ENCODE data around the gene MYH15. TPM values are rescaled to one million over a fixed set of nuclear protein-coding genes. Genes with fewer than 3 reads are reported as not detected.
"Not testable (repeated sequence)": the region's sequence is repeated elsewhere in the genome, so short reads cannot be mapped to it uniquely, and the experiment has no call there.

The MYH15 gene
- total RNA-seq, 1 donor from 2014 or later, result 0.36 TPM

GRCh38 chr3:108381529-108382140, 128.8 kb downstream of the MYH15 start:
- Mint-ChIP-seq H3K27ac (no peak overlapping the region), H3K4me1 (peaks cover 5% of the 10 kb centered on the region), H3K9me3 (no peaks in the 10 kb centered on the region), H3K36me3 (no peaks in the 10 kb centered on the region), H3K27me3 (ENCODE audit: low read depth) (no peaks in the 10 kb centered on the region), H3K4me3 (no peak overlapping the region)
- DNase-seq (ENCODE audit: low spot score in 2 of 2, unreplicated experiment in 2 of 2), result no peak
- TF ChIP-seq CTCF (IDR thresholded peaks at IDR 0.05; ENCODE audit: unreplicated experiment), result no peak

GRCh38 chr3:108380128-108380795, 130.1 kb downstream of the MYH15 start:
- Mint-ChIP-seq H3K36me3 (no peaks in the 10 kb centered on the region), H3K27me3 (ENCODE audit: low read depth) (no peaks in the 10 kb centered on the region), H3K27ac (no peak overlapping the region), H3K4me3 (no peak overlapping the region), H3K4me1 (peaks cover 5% of the 10 kb centered on the region), H3K9me3 (no peaks in the 10 kb centered on the region)
- DNase-seq (ENCODE audit: low spot score in 2 of 2, unreplicated experiment in 2 of 2), result no peak
- no peak for TF ChIP-seq CTCF (IDR thresholded peaks at IDR 0.05; ENCODE audit: unreplicated experiment)

GRCh38 chr3:108378952-108379342, 131.4 kb downstream of the MYH15 start:
- not testable (repeated sequence) for DNase-seq (ENCODE audit: low spot score in 2 of 2, unreplicated experiment in 2 of 2)

GRCh38 chr3:108378153-108378951, 132.0 kb downstream of the MYH15 start:
- no peak overlapping the region for H3K27ac Mint-ChIP-seq
- no peak overlapping the region for H3K4me3 Mint-ChIP-seq
- no peaks in the 10 kb centered on the region for H3K9me3 Mint-ChIP-seq
- TF ChIP-seq CTCF (IDR thresholded peaks at IDR 0.05; ENCODE audit: unreplicated experiment), result no peak
- no peaks in the 10 kb centered on the region for H3K36me3 Mint-ChIP-seq
- H3K4me1 Mint-ChIP-seq, result peaks cover 5% of the 10 kb centered on the region
- no peak for DNase-seq (ENCODE audit: low spot score in 2 of 2, unreplicated experiment in 2 of 2)
- H3K27me3 Mint-ChIP-seq (ENCODE audit: low read depth), result no peaks in the 10 kb centered on the region

More at GRCh38 chr3:108378952-108379342, 131.4 kb downstream of the MYH15 start:
- H3K27me3 Mint-ChIP-seq (ENCODE audit: low read depth); H3K9me3 Mint-ChIP-seq; H3K4me3 Mint-ChIP-seq; H3K4me1 Mint-ChIP-seq; H3K27ac Mint-ChIP-seq; H3K36me3 Mint-ChIP-seq: not testable (repeated sequence)

GRCh38 chr3:108377384-108377783, 133.0 kb downstream of the MYH15 start:
- H3K4me1 Mint-ChIP-seq, result peaks cover 5% of the 10 kb centered on the region
- no peak for TF ChIP-seq CTCF (IDR thresholded peaks at IDR 0.05; ENCODE audit: unreplicated experiment)
- H3K27me3 Mint-ChIP-seq (ENCODE audit: low read depth), result no peaks in the 10 kb centered on the region
- no peak overlapping the region for H3K4me3 Mint-ChIP-seq
- H3K36me3 Mint-ChIP-seq, result no peaks in the 10 kb centered on the region
- no peak for DNase-seq (ENCODE audit: low spot score in 2 of 2, unreplicated experiment in 2 of 2)
- no peak overlapping the region for H3K27ac Mint-ChIP-seq
- H3K9me3 Mint-ChIP-seq, result no peaks in the 10 kb centered on the region

- Mint-ChIP-seq H3K27me3 (ENCODE audit: low read depth) (no peaks in the 10 kb centered on the region), H3K36me3 (no peaks in the 10 kb centered on the region), H3K4me1 (no peaks in the 10 kb centered on the region), H3K27ac (no peak overlapping the region), H3K9me3 (peaks cover 4% of the 10 kb centered on the region), H3K4me3 (no peak overlapping the region)
- no peak for DNase-seq (ENCODE audit: low spot score in 2 of 2, unreplicated experiment in 2 of 2)
- no peak for TF ChIP-seq CTCF (IDR thresholded peaks at IDR 0.05; ENCODE audit: unreplicated experiment)
These were observed 134.4 kb downstream of the MYH15 start for GRCh38 chr3:108376026-108376425.

Measured in mesothelial cell of epicardium (in vitro differentiated cells).